ENCODE results near the gene SLC49A4. TPM values are rescaled to one million over a fixed set of nuclear protein-coding genes. Genes with fewer than 3 reads are reported as not detected.

SLC49A4 gene
- total RNA-seq, 1 donor, result 43.4 TPM

- H3K4me3 ChIP-seq (ENCODE audit: insufficient read depth, low read length), result no peak overlapping the region
- H3K9me3 ChIP-seq (ENCODE audit: low read depth, low read length), result no peaks in the 10 kb centered on the region
- H3K27ac ChIP-seq (ENCODE audit: low read depth, low read length), result no peak overlapping the region
- no peaks in the 10 kb centered on the region for H3K4me1 ChIP-seq (ENCODE audit: insufficient read depth, low read length)
- no peak for TF ChIP-seq CTCF (IDR thresholded peaks at IDR 0.05; ENCODE audit: extremely low read depth, low read depth, low read length)
- no peaks in the 10 kb centered on the region for H3K79me2 ChIP-seq (ENCODE audit: insufficient read depth, low read length)
- no peak overlapping the region for H2AFZ ChIP-seq (ENCODE audit: low read length)
- H3K4me2 ChIP-seq (ENCODE audit: insufficient read depth, low read length), result no peak overlapping the region
- H3K27me3 ChIP-seq (ENCODE audit: insufficient read depth, low read length), result peaks cover 10% of the 10 kb centered on the region
- no peaks in the 10 kb centered on the region for H4K20me1 ChIP-seq (ENCODE audit: insufficient read depth, low read length)
- no peaks in the 10 kb centered on the region for H3K36me3 ChIP-seq (ENCODE audit: insufficient read depth, low read length)
- peak; percentile 69 for DNase-seq (ENCODE audit: insufficient read length, low spot score, missing footprints)
Observed at GRCh38 chr3:122890077-122890719, 95.3 kb downstream of the SLC49A4 start.

GRCh38 chr3:122890720-122891220 is 95.9 kb downstream of the SLC49A4 start:
- Histone ChIP-seq H3K27ac (ENCODE audit: low read depth, low read length) (no peak overlapping the region), H3K79me2 (ENCODE audit: insufficient read depth, low read length) (no peaks in the 10 kb centered on the region), H3K4me1 (ENCODE audit: insufficient read depth, low read length) (no peaks in the 10 kb centered on the region), H3K4me3 (ENCODE audit: insufficient read depth, low read length) (no peak overlapping the region), H3K9me3 (ENCODE audit: low read depth, low read length) (no peaks in the 10 kb centered on the region), H2AFZ (ENCODE audit: low read length) (no peak overlapping the region), H3K36me3 (ENCODE audit: insufficient read depth, low read length) (no peaks in the 10 kb centered on the region), H3K27me3 (ENCODE audit: insufficient read depth, low read length) (peaks cover 15% of the 10 kb centered on the region), H4K20me1 (ENCODE audit: insufficient read depth, low read length) (no peaks in the 10 kb centered on the region), H3K4me2 (ENCODE audit: insufficient read depth, low read length) (no peak overlapping the region)
- TF ChIP-seq CTCF (IDR thresholded peaks at IDR 0.05; ENCODE audit: extremely low read depth, low read depth, low read length), result no peak
- DNase-seq (ENCODE audit: insufficient read length, low spot score, missing footprints), result no peak

GRCh38 chr3:122892118-122892960 is 97.5 kb downstream of the SLC49A4 start:
- H3K9me3 ChIP-seq (ENCODE audit: low read depth, low read length), result no peaks in the 10 kb centered on the region
- no peaks in the 10 kb centered on the region for H3K36me3 ChIP-seq (ENCODE audit: insufficient read depth, low read length)
- H3K4me1 ChIP-seq (ENCODE audit: insufficient read depth, low read length), result no peaks in the 10 kb centered on the region
- H4K20me1 ChIP-seq (ENCODE audit: insufficient read depth, low read length), result no peaks in the 10 kb centered on the region
- TF ChIP-seq CTCF (IDR thresholded peaks at IDR 0.05; ENCODE audit: extremely low read depth, low read depth, low read length), result no peak
- DNase-seq (ENCODE audit: insufficient read length, low spot score, missing footprints), result no peak
- no peak overlapping the region for H3K27ac ChIP-seq (ENCODE audit: low read depth, low read length)
- no peak overlapping the region for H3K4me3 ChIP-seq (ENCODE audit: insufficient read depth, low read length)
- no peak overlapping the region for H2AFZ ChIP-seq (ENCODE audit: low read length)
- H3K4me2 ChIP-seq (ENCODE audit: insufficient read depth, low read length), result no peak overlapping the region
- peaks cover 19% of the 10 kb centered on the region for H3K27me3 ChIP-seq (ENCODE audit: insufficient read depth, low read length)
- H3K79me2 ChIP-seq (ENCODE audit: insufficient read depth, low read length), result no peaks in the 10 kb centered on the region

- Histone ChIP-seq H3K27ac (ENCODE audit: low read depth, low read length) (no peak overlapping the region), H3K4me1 (ENCODE audit: insufficient read depth, low read length) (no peaks in the 10 kb centered on the region), H2AFZ (ENCODE audit: low read length) (no peak overlapping the region), H3K9me3 (ENCODE audit: low read depth, low read length) (no peaks in the 10 kb centered on the region), H3K27me3 (ENCODE audit: insufficient read depth, low read length) (peaks cover 19% of the 10 kb centered on the region), H3K79me2 (ENCODE audit: insufficient read depth, low read length) (no peaks in the 10 kb centered on the region), H3K4me3 (ENCODE audit: insufficient read depth, low read length) (no peak overlapping the region), H4K20me1 (ENCODE audit: insufficient read depth, low read length) (no peaks in the 10 kb centered on the region), H3K36me3 (ENCODE audit: insufficient read depth, low read length) (no peaks in the 10 kb centered on the region), H3K4me2 (ENCODE audit: insufficient read depth, low read length) (no peak overlapping the region)
- no peak for TF ChIP-seq CTCF (IDR thresholded peaks at IDR 0.05; ENCODE audit: extremely low read depth, low read depth, low read length)
- DNase-seq (ENCODE audit: insufficient read length, low spot score, missing footprints), result no peak
Observed at GRCh38 chr3:122893282-122893681, 98.4 kb downstream of the SLC49A4 start.

All from osteoblast (primary cell).